Esophagus (tissue), 2 donors: ENCODE measurements around the gene KCNJ12. TPM values are rescaled to one million over a fixed set of nuclear protein-coding genes. Genes with fewer than 3 reads are reported as not detected.

ENCODE experiments used
- H3K27ac ChIP-seq, 2 donors: one replicate each; pipeline ENCODE4 v1.5.1; 2013; ENCODE audit warnings: low read depth in 2 of 2, mild to moderate bottlenecking in 2 of 2, inconsistent platforms in 1 of 2, low read length in 1 of 2, moderate library complexity in 1 of 2
- H3K27me3 ChIP-seq, 2 donors: one replicate each; pipeline ENCODE4 v1.6.1; 2013; ENCODE audit warnings: low read length in 2 of 2, control low read depth in 1 of 2, mild to moderate bottlenecking in 1 of 2; ENCODE audit not compliant: insufficient read depth in 2 of 2, control insufficient read depth in 1 of 2
- H3K36me3 ChIP-seq, 2 donors: one replicate each; pipeline ENCODE4 v1.6.1; 2013; ENCODE audit warnings: low read length in 1 of 2; ENCODE audit not compliant: control insufficient read depth in 2 of 2, insufficient read depth in 2 of 2
- H3K4me1 ChIP-seq, 2 donors: one replicate each; pipeline ENCODE4 v1.6.1; 2013; ENCODE audit warnings: low read length in 1 of 2; ENCODE audit not compliant: control insufficient read depth in 2 of 2, insufficient read depth in 2 of 2
- H3K4me3 ChIP-seq, 2 donors: one replicate each; pipeline ENCODE4 v1.5.1; 2013; ENCODE audit warnings: low read length in 2 of 2, mild to moderate bottlenecking in 2 of 2, low read depth in 1 of 2, moderate library complexity in 1 of 2
- H3K9me3 ChIP-seq, 2 donors: one replicate each; pipeline ENCODE4 v1.6.1; 2013; ENCODE audit warnings: mild to moderate bottlenecking in 2 of 2, low read depth in 1 of 2, low read length in 1 of 2, moderate library complexity in 1 of 2; ENCODE audit not compliant: control insufficient read depth in 2 of 2, insufficient read depth in 1 of 2
- WGBS, 2 donors: extraction: QIAGEN DNeasy Blood & Tissue Kit; methylation state at CpG; one replicate each; pipeline ENCODE4 v1.1.7; 2013; 5-methylcytosine and 5-hydroxymethylcytosine counted together
- polyA plus RNA-seq, 2 donors: library from polyadenylated mRNA; stranded (reverse); fragments of 200-250 nt; gene quantifications; one replicate each; pipeline ENCODE4 v1.2.3, GENCODE V29; 2013
- donor health status: healthy with polysubstance abuse.
- donor health status: Bipolar disorder and iron deficiency.

KCNJ12 gene
- polyA plus RNA-seq, 2 donors: 0.06 to 0.09 TPM

DNA sequence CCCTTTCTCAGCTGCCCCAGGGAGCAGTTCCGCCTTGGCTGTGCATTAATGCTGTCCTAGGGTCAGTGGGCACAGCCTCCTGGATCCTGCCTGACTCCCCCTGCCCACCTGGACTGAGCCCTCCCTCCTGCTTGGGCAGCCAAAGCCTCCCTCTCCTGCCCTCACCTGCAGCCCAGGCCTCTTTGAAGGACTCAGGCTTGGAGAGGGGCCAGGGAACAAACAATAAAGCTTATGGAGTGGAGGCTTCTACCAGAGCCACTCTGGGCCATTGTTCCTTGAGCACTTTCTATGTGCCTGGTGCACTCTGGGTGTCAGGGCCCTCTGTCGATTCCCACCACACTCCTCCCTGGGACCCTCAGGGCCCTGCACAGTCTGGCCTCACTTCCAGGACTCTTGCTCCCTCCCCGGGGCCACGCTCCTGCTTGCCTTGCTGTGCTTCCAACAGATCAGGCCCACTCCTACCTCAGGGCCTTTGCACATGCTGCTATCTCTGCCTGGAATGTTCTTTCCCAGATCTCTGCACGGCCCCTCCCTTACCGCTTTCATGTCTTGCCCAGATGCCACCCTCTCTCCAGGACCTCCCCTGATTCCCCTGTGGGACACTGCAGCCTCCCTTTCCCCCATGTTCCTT is 5.0 kb downstream of the KCNJ12 start:
- H3K4me3 ChIP-seq: no peak overlapping the region
- H3K36me3 ChIP-seq: no peaks in the 10 kb centered on the region
- no peaks in the 10 kb centered on the region for H3K9me3 ChIP-seq
- no peak overlapping the region for H3K27ac ChIP-seq
- H3K4me1 ChIP-seq: peaks cover 4 to 8% of the 10 kb centered on the region in 2 donors
- H3K27me3 ChIP-seq: no peaks in the 10 kb centered on the region
- WGBS, 2 donors: 92 to 93% methylated on average over 6 of the region's 6 CpGs

DNA sequence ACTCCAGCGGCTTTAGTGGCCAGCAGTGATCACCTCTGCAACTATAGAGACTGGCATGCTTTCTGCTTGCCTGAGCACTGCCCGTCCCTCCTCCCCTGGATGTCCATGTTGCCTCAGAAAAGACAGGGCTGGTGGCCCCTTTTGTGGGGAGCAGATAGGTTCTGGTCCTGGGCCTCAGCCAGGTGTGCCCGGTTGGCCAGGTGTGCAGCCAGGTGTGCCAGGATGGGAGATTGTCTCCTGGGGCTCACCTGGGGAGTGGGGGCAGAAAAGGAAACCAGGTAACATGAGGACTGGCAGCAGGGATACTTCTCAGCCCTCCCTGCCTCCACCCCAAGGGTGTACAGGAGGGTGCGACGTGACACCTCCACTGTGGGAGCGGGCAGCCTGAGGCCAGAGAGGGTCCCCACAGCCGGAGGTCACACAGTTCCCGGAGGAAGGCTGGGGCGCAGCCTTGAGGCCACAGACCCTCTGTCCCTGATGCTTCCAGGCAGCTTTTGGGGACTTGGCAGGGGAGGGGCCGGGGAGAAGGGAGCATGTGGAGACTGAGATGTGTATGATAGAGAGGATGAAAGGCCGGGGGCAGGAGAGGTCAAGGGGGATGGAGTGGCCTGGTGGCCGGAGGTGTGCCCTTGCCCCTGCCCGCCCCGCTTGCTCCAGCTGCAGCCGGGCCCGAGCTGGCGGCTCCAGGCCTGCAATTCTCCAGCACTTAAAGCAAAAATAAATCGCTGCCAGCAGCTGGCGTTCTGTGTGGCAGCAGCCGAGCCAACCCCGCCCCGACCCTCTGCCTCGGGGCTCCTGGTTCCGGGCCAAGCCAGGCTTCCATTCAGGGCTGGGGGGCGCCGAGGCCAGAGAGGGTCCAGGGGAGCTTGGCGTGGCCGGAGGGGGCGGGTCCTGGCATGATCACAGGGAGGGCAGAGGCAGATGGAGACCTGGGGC is 6.7 kb downstream of the KCNJ12 start:
- Histone ChIP-seq H3K9me3 (no peaks in the 10 kb centered on the region), H3K4me3 (no peak overlapping the region), H3K4me1 (peaks cover 2% of the 10 kb centered on the region in 2 donors), H3K27ac (no peak overlapping the region), H3K27me3 (no peaks in the 10 kb centered on the region), H3K36me3 (no peaks in the 10 kb centered on the region)
- 47 to 51% methylated on average over 29 of the region's 29 CpGs for WGBS, 2 donors

DNA sequence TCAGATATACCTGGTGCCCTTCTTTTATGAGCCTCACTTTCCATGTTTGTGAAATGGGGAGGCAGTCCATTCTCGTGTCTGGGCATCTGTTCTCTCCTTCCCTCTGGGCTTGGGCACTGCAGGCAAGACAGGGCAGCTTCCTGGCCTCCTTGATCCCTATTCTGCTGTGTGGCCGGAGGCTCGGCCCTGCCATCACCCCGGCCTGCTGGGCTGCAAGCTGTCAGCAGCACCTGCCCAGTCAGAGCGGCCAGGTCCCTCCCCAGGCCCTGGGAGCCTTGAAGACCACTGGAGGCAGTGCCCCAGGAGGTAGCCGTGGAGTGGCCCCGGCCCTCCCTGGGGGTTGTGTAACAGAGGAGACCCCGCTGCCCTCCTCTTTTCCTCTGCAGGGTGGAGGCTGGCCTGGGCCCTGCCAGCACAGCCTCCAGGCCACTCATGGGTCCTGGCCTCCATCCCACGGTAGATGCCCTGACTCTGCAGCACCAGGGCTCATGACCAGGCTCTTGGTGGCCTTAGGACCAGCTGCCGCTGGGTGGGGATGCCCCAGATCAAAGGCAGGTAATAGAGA is 9.2 kb downstream of the KCNJ12 start:
- 71 to 73% methylated on average over 10 of the region's 10 CpGs for WGBS, 2 donors
- Histone ChIP-seq H3K4me1 (no peaks in the 10 kb centered on the region), H3K36me3 (no peaks in the 10 kb centered on the region), H3K27me3 (no peaks in the 10 kb centered on the region), H3K27ac (no peak overlapping the region), H3K9me3 (no peaks in the 10 kb centered on the region), H3K4me3 (no peak overlapping the region)

DNA sequence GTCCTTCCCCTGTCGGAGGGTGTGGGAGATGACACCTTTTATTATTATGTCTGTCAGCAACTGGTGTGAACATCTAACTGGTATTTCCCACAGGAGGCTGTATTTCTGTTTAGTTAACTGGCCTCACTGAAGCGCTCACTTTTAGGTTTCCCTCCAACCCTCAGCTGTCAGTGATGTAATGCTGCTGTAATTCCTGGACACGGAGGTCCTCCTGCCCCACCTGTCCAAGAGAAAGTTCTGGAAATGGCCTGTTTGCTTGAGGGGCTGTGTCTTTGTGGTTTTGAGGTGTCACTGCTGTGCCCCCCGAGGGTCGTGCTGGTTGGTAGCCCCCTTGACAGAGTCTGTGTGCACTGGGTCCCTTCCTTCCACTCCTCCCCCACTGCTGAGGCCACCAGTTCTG is 11.5 kb downstream of the KCNJ12 start:
- WGBS, 2 donors: 60 to 65% methylated on average over 5 of the region's 5 CpGs
- Histone ChIP-seq H3K9me3 (no peaks in the 10 kb centered on the region), H3K4me1 (no peaks in the 10 kb centered on the region), H3K27ac (no peak overlapping the region), H3K36me3 (no peaks in the 10 kb centered on the region), H3K27me3 (no peaks in the 10 kb centered on the region), H3K4me3 (no peak overlapping the region)

DNA sequence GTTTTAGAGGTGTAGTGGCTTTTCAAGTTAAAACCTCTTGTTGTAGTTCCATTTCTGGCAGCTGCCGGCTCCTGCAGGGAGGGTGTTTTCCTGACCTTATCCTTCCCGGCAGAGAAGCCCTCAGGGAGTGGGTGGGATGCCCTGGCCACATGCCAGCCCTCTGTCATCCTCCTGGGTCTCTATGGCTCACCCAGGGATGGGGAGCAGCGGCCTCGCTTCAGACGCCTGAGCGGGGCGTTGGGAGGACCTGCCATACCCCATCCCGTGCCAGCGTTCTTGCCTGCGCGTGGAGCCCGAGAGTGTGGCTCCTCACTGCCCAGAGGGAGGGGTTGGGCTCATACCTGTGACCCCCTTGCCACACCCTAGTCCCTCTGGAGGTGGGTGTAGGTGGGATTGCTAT is 11.9 kb downstream of the KCNJ12 start:
- Histone ChIP-seq H3K4me3 (no peak overlapping the region), H3K9me3 (no peaks in the 10 kb centered on the region), H3K36me3 (no peaks in the 10 kb centered on the region), H3K4me1 (no peaks in the 10 kb centered on the region), H3K27me3 (no peaks in the 10 kb centered on the region), H3K27ac (no peak overlapping the region)
- 41 to 50% methylated on average over 12 of the region's 12 CpGs for WGBS, 2 donors

DNA sequence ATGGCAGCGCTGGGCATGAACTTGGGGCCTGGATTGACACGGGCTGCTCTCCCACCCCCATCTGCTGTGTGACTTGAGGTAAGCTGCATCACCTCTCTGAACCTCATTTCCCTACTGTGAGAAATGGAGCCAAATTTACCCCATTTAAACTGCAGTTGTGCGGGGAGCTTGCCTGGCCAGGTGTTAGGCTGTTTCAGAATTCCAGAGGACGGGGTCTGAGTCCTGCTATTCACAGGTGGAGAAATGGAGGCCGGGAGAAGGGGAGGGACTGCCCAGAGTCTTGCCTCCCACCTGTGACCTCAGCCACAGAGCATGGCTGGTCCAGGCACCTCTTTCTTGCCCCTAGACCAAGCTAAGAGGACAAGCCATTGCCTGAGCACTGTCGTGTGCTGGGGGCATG is 12.8 kb downstream of the KCNJ12 start:
- no peaks in the 10 kb centered on the region for H3K9me3 ChIP-seq
- H3K4me3 ChIP-seq: no peak overlapping the region
- no peaks in the 10 kb centered on the region for H3K27me3 ChIP-seq
- no peak overlapping the region for H3K27ac ChIP-seq
- H3K36me3 ChIP-seq: no peaks in the 10 kb centered on the region
- 85 to 86% methylated on average over 6 of the region's 6 CpGs for WGBS, 2 donors
- no peaks in the 10 kb centered on the region for H3K4me1 ChIP-seq

DNA sequence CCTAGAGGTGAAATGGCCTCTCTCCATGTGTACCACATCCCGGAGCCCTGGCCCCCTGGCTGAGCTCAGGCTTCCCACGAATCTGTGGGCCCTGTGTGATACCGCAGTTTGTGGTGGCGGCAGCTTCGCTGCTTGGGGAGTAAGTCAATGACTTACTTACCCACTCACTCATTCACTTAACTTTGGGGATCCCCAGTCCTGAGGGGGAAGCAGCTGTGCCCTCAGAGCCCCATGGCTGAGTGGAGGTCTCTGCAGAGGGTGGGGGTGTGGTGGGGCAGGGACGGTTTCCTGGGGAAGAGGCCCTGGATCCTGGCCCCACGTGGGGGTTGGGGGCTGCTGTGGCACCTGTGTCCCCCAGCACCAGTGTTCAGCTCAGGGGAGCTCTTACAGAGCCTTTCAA is 13.2 kb downstream of the KCNJ12 start:
- WGBS, 2 donors: 67 to 77% methylated on average over 7 of the region's 7 CpGs

DNA sequence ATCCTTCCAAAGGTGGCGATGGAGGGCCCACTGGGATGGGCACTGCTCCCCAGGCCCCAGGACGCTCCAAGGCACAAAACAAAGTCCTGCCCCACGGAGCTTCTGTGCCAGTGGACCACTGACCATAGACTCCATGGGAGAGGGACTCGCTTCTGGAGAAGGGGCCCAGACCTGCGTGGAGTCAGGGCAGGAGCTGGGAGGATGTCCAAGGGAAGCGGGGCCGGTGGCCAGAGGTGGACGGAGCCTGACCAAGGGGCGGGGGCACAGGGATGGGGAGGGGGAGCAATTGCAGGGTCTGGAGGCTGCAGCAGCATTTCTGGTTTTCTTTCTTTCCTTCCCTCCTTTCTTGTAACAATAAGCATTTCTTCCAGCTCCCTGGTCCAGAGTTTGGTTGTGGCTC is 14.1 kb downstream of the KCNJ12 start:
- Histone ChIP-seq H3K27me3 (no peaks in the 10 kb centered on the region), H3K36me3 (no peaks in the 10 kb centered on the region), H3K27ac (no peak overlapping the region), H3K4me3 (no peak overlapping the region), H3K4me1 (no peaks in the 10 kb centered on the region), H3K9me3 (no peaks in the 10 kb centered on the region)
- WGBS, 2 donors: 82 to 87% methylated on average over 9 of the region's 9 CpGs

More for the DNA sequence above, 13.2 kb downstream of the KCNJ12 start:
- Histone ChIP-seq H3K36me3 (no peaks in the 10 kb centered on the region), H3K4me1 (no peaks in the 10 kb centered on the region), H3K27ac (no peak overlapping the region), H3K27me3 (no peaks in the 10 kb centered on the region), H3K9me3 (no peaks in the 10 kb centered on the region), H3K4me3 (no peak overlapping the region)

DNA sequence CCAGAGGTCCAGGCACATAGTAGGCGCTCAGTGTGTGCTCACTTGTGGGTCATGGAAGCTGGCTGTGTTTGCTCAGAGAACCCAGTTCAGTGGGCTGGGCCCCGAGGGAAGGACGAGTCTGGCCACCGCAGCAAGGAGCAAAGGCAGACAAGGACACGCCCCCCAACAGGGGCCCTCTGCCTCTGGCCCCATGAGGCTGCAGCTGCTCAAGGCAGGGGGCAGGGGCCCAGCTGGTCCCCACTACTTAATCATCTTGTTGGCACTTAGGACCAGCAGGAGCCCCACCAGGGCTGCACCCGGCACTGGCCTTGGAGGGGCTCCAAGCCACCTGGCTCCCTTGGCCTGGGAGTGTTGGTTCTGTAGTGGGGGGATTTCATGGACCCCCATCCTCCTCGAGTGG is 16.1 kb downstream of the KCNJ12 start:
- Histone ChIP-seq H3K36me3 (no peaks in the 10 kb centered on the region), H3K27me3 (no peaks in the 10 kb centered on the region), H3K9me3 (no peaks in the 10 kb centered on the region), H3K4me1 (no peaks in the 10 kb centered on the region), H3K27ac (no peak overlapping the region), H3K4me3 (no peak overlapping the region)
- 61 to 72% methylated on average over 7 of the region's 7 CpGs for WGBS, 2 donors
